Activated CD8-positive, alpha-beta memory T cell treated with anti-CD3 and anti-CD28 coated beads, Interleukin-2, amount 50 U/mL, for 1 hour (primary cell): ENCODE data around the gene OVOL1.
"Not testable (repeated sequence)": the region's sequence is repeated elsewhere in the genome, so short reads cannot be mapped to it uniquely, and the experiment has no call there.

Source experiments
- DNase-seq: peaks from one replicate; pipeline ENCODE4 v3.0.0-alpha.2; 2020; ENCODE audit errors: extremely low read depth

Gene OVOL1

DNA sequence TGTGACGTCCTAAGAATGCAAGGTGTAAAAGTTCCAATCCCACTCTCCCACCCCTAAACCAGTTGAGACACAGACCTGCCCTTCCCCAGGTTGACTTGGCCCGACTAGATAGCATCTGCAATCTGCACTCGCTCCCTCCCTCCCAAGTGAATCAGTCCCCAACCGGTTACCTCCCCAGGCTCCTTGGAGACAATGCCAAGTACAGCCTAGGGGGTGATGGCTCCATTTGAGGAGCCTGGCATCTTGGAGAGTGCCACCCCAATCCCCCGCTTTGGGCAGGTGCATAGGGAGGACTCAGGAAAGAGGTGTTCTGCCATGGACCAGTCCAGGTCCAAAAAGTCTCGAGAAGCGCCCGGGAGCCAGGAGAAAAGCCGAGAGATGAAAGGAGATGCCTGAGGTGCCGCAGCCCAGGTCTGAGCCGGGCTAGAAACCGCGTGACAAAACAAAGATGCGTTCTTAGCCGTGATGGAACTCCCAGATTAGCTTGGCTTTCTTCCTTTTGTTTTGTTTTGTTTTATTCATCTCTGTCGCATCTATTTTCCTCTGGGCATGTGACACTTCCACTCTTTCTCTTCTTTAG is 28.2 kb downstream of the OVOL1 start:
- no peak for DNase-seq

- DNase-seq = no peak
Observed at GRCh38 chr11:65816696-65817095, 29.8 kb downstream of the OVOL1 start.

DNA sequence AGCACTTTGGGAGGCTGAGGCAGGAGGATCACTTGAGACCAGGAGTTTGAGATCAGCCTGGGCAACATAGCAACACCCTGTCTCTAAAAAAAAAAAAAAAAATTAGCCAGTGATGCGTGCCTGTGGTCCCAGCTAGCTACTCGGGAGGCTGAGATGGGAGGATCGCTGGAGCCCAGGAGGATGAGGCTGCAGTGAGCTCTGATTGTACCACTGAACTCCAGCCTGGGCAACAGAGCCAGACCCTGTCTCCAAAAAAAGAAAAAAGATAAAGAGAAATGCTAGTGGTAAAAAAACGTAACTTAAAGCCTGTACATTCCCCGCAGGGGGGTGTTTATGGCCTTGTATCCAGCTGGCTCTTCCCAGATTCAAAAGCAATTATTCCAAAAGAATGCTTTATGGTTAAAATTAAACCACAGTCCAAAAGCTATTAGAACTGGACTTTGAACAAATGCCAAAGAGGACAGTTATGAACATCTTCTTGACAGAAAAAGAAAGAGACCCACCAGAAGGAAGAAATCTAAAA is 30.5 kb downstream of the OVOL1 start:
- DNase-seq = no peak

DNA sequence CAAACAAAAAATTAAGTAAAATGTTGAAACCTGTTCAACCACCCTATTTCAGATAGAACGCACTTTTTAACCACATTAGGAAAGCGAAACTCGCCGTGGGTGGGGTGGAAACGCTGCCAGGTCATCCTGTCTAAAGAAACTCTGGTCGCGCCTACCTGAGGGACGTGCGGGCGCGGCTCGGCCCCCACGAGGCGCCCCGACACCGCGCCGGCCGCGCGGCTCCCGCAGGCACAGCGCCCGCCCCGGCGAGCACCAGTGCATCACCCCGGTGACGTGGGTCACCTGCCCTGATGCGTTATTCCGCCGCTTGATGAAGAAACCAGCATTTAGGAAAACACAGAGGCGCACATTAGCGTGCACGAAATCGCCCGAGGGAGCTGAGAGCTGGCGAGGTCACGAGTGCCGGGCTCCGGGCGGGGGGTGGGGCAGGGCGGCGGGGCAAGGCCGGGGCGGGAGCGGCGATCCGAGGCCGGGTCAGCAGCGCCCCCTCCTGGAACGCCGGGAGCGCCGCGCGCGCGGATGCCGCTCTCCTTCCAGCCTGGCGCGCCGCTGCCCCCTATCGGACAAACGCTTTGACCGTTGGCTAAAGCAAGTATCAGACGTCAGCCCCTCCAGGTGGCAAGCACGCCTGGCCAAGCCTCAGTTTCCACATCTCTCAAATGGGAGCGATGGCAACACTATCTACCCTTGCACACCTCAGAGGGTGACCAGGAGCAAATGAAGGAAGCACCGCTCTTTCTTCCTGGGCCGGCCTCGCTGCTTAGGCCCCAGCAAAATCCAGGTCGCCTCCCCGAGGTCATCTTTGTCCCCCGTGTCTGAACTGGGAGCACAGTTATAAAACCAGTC is 31.2 kb downstream of the OVOL1 start:
- peak; percentile 76 for DNase-seq

- no peak for DNase-seq
Observed at GRCh38 chr11:65821107-65821506, 34.2 kb downstream of the OVOL1 start.

GRCh38 chr11:65822776-65823528 is 36.1 kb downstream of the OVOL1 start:
- DNase-seq = no peak

DNA sequence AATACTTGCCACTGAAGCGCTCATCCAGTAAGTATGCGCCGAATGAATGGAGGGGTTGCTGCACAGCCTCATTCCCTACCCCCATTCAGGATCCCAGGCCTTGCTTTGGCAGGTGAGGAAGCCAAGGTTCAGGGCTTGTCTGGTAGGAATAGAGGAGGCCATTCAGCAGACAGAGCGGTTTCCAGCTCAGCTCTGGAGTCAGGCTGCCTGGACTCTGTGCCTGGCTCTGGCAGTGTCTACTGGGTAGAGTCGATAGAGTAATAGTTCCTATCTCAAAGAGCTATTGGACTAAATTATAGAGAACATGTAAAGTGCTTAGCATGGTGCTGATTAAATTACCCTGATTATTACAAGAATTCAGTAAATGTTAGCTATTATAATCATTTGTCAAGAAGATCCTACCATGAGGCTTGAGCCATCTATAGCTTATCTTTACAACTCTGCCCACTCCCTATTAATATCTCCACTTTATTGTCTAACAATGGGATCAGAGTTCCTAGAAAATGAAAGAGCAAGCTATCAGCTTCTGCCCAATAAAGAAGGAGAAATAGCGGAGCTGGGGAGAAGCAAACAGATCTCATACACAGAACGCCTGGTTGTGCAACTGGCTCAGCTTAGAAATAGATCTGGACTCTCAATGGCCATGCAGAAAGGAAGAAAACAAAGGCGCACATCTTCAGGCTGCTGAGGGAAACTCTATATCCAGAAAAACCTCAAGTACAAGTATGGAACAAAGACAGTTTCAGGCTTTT is 40.3 kb downstream of the OVOL1 start:
- DNase-seq = no peak

- DNase-seq = no peak
Observed at GRCh38 chr11:65829459-65829858, 42.6 kb downstream of the OVOL1 start.

GRCh38 chr11:65832231-65832630 is 45.4 kb downstream of the OVOL1 start:
- DNase-seq = not testable (repeated sequence)

- peak; percentile 78 for DNase-seq
Observed at GRCh38 chr11:65833297-65834030, 46.6 kb downstream of the OVOL1 start, which contains the start of gene SNX32. SNX32 (plus strand) TSS chr11:65833963; CDS start chr11:65834066, 103 bp downstream.

DNA sequence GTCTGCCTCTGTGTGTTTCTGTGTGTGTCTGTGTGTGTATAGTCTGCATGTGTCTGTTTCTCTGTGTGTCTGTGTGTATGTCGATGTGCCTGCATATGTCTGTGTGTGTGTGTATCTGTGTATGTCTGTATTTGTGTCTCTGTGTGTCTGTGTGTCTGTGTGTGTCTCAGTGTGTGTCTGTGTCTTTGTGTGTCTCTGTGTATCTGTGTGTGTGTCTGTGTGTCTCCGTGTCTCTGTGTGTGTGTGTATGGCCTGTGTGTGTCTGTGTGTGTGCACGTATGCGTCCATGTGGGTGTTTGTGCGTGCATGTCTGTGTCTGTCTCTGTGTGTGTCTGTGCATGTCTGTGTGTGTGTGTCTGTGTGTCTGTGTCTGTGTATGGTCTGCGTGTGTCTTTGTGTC is 47.3 kb downstream of the OVOL1 start:
- no peak for DNase-seq

GRCh38 chr11:65842144-65842543 is 55.3 kb downstream of the OVOL1 start:
- DNase-seq = no peak

DNA sequence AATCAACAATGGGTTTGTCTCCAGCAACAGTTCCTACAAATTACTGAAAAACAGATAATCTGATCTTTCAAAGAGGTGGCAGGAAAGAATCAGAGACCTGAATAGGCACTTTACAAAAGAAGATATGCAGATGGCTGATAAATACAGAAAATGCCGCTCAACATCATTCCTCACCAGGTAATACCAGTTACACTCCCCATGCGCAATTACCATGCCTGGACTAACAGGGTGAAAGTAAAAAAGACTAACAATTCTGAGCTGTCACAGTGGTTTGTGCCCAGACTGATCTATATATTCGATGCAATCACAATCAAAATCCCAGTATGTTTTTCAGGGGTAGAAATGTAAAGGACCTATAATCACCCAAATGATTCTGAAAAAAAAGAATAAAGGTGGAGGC is 56.9 kb downstream of the OVOL1 start:
- no peak for DNase-seq

GRCh38 chr11:65844231-65844872 is 57.5 kb downstream of the OVOL1 start:
- no peak for DNase-seq
